ENCODE measurements around the gene DMWD.

GRCh38 chr19:45798995-45799517 lies 6.4 kb upstream of the DMWD start:
- TF ChIP-seq, protein P1, sequence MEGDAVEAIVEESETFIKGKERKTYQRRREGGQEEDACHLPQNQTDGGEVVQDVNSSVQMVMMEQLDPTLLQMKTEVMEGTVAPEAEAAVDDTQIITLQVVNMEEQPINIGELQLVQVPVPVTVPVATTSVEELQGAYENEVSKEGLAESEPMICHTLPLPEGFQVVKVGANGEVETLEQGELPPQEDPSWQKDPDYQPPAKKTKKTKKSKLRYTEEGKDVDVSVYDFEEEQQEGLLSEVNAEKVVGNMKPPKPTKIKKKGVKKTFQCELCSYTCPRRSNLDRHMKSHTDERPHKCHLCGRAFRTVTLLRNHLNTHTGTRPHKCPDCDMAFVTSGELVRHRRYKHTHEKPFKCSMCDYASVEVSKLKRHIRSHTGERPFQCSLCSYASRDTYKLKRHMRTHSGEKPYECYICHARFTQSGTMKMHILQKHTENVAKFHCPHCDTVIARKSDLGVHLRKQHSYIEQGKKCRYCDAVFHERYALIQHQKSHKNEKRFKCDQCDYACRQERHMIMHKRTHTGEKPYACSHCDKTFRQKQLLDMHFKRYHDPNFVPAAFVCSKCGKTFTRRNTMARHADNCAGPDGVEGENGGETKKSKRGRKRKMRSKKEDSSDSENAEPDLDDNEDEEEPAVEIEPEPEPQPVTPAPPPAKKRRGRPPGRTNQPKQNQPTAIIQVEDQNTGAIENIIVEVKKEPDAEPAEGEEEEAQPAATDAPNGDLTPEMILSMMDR (IDR thresholded peaks at IDR 0.05) = peak in 3 of 4 experiments; percentile 89 to 93 (median 91)
- TF ChIP-seq POLR2AphosphoS5 (IDR thresholded peaks at IDR 0.05) (peak; percentile 38), POLR2A (IDR thresholded peaks at IDR 0.05) (no peak)
